GM10266 (cell line): ENCODE results near the gene TMEM132E.
A peak's percentile ranks its signal among the peaks of the same experiment; 100 is the strongest.

Experiments used
- DNase-seq: peaks from one replicate; pipeline ENCODE4 v3.0.0; 2012; ENCODE audit errors: extremely low spot score
- CTCF ChIP-seq: IDR thresholded peaks from 2 replicates; pipeline ENCODE4 v1.5.1; 2012; ENCODE audit warnings: mild to moderate bottlenecking, low read depth; ENCODE audit not compliant: control insufficient read depth, insufficient read depth; ENCODE audit errors: missing control alignments

The TMEM132E gene

GRCh38 chr17:34562387-34562786 is 17.0 kb upstream of the TMEM132E start:
- TF ChIP-seq CTCF, result peak; percentile 8
- no peak for DNase-seq

- no peak for DNase-seq
- TF ChIP-seq CTCF, result no peak
Observed at GRCh38 chr17:34565713-34566112, 13.7 kb upstream of the TMEM132E start.

- no peak for TF ChIP-seq CTCF
- no peak for DNase-seq
Observed at GRCh38 chr17:34566201-34566600, 13.2 kb upstream of the TMEM132E start.

GRCh38 chr17:34566873-34567272 is 12.5 kb upstream of the TMEM132E start:
- DNase-seq, result no peak
- TF ChIP-seq CTCF, result no peak

- DNase-seq, result no peak
- TF ChIP-seq CTCF, result no peak
Observed at GRCh38 chr17:34567691-34568465, 11.5 kb upstream of the TMEM132E start.

- no peak for TF ChIP-seq CTCF
- DNase-seq, result no peak
Observed at GRCh38 chr17:34568953-34569352, 10.4 kb upstream of the TMEM132E start.

- no peak for TF ChIP-seq CTCF
- DNase-seq, result no peak
Observed at GRCh38 chr17:34569591-34569990, 9.8 kb upstream of the TMEM132E start.
